ENCODE data around the gene ADSS1.
"Not testable (repeated sequence)": the region's sequence is repeated elsewhere in the genome, so short reads cannot be mapped to it uniquely, and the experiment has no call there.

The ADSS1 gene

DNA sequence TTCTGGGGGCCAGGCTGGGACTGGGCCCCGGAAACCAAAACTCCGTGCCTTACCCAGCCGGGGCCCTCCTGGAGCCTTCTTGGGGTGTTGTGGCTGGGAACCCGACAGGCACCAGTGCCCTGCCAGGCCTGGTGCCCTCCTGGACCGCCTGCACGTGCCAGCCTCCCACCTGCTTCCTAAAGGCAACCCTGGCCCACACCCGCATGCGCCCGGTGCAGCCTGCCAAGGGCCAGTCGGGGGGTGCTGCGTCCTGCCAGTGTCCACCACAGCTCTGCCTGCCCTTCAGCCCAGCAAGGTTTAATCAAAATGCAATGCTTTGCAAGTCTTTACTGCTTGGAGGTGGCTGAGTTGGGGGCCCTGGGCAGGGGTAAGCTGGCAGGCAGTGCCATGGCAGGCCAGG, 5.2 kb upstream of the ADSS1 start:
- DNase-seq = no peak

GRCh38 chr14:104719343-104719742, 4.7 kb upstream of the ADSS1 start:
- no peak for DNase-seq

DNA sequence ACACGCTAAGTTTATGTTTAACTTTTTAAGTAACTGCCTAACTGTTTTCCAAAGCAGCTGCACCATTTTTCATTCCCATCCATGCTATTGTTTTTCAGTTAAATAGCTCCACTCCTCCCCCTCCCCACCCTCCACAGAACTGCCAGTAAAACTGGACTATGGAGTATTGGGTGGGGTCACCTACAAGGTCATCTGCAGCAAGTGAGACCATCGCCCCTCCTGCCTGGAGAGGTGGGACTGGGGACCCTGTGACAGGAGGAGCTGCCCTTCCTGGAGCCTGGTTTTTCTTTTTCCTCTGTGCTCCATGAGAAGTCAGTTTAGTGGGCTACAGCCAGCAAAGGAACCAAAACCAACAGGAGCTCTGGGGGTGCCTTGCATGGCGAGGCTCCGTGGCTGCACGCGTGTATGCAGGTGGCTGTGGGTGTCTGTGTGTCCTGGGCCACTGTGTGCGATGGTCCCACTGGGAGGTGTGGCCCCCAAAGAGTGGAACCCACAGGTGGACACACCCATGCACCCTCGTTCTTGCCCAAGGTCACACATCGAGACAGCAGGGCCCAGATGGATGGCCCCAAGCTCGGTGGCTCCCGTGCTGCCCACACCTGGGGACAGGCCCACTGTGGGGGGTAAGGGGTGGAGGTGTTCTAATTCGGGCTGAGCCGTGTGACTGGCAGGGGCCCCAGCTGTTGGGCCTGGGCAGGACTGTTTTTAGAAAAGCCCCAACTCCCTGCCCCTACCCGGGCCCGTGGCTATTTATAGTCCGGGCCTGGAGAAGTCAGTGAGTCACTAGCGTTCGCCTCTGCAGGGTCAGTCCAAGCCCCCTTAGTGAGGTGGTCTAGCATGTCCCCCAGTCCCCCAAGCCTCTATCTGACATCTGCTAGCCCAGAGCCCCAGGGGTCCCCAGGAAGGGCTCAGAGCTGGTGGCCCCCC, 2.3 kb upstream of the ADSS1 start:
- DNase-seq = no peak

GRCh38 chr14:104722938-104723650, 935 bp upstream of the ADSS1 start:
- peak in 1 of 2 donors; percentile 36 for DNase-seq

DNA sequence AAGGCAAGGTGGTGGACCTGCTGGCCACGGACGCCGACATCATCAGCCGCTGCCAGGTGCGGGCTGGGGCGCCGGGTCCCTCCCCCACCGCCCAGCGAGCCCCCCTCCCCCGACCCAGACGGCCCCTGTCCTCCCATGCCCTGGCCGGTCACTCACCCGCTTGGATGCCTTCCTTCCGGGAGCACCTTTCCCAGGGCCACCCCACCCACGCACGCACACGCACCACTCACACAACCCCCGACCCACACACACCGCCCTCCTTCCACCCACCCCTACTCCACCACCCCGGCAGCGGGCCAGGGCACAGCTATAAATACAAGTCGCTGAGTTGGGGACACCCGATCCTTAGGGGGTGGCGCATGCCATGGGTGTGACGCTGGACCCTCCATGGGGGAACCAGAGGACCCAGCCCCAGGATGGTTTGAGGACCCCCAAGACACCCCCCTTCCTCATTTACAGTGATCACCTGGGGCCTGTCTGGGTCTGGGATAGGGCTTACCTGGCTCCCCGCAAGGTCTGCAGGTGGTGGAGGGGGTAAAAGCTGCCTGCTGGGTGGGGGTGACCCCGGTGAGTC, 465 bp downstream of the ADSS1 start:
- peak in 1 of 2 donors; percentile 39 for DNase-seq

GRCh38 chr14:104724981-104725771, 1.1 kb downstream of the ADSS1 start:
- DNase-seq = no peak

DNA sequence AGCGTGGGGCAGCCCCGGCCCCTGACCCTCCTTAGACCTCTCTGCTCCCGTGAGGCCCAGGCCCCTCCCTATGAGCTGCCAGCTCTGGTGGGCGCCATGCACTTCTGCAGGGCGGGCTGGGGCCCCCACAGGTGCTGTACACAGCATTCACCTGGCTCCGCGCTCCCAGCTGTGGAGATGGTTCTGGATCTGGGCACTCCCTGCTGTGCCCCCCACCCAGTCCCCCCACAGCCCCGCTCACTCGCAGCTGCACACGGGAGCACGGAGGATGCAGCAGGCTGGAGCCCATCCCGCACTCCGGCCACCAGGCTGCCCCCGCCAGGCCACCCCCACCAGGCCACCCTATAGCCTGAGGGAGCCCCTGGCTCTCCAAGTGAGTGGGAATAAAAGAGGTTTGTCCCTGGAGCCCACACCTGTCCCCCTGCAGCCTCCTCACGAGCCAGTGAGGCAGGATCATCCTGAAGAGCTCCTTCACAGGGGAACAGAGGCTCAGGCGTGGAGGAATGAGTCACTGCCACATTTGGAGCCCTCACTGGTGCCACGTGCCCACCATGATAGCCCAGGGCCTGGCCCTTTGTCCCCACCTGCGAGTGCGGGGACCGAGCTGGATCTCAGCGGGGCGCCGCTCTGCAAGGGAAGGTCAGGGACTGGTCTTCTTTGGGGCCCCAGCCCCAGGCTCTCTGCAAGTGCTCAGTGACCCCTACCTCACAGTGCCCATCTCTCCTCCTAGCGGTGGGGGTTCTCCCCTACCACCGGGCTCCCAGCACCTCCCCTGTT, 1.9 kb downstream of the ADSS1 start:
- DNase-seq = no peak

- DNase-seq = no peak
Measured at GRCh38 chr14:104726600-104727451, 2.8 kb downstream of the ADSS1 start.

DNA sequence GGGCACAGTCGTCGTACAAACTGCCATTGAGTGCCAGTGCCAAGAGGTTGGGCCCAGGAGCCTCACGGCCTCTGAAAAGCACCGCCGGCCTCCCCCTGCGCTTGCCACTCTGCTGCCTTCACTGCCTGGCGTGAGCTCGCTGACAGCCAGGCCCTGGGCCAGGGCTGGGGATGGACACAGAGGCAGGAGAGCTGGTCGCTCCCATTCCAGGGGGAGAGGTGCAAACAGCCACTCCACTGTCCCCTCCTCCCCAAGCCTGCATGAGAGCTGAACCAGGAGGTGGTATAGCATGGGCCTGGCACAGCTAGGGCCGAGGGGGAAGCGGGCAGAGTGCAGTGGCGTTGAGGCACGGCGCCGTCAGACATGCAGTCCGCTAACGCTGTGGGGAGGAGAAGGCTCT, 4.6 kb downstream of the ADSS1 start:
- DNase-seq = no peak

DNA sequence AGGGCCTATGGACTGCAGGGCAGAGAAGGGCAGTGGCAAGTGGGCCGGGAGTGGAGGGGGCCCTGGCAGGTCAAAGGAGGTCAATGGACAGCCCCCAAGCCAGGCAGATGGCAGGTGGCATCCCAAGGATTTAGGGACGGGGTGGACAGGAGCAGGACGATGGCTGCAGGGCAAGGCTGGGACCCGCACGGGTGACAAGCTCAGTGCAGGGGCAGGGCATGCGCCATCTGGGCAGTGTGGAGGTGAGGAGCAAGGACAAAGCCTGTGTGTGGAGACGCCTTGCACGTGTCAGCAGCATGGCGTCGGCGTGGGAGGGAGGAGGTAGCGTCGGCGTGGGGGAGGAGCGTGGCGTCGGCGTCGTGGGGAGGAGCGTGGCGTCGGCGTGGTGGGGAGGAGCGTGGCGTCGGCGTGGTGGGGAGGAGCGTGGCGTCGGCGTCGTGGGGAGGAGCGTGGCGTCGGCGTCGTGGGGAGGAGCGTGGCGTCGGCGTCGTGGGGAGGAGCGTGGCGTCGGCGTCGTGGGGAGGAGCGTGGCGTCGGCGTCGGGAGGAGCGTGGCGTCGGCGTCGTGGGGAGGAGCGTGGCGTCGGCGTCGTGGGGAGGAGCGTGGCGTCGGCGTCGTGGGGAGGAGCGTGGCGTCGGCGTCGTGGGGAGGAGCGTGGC, 5.3 kb downstream of the ADSS1 start:
- not testable (repeated sequence) for DNase-seq

- DNase-seq = no peak
Measured at GRCh38 chr14:104729835-104730181, 5.8 kb downstream of the ADSS1 start.

- no peak for DNase-seq
Measured at GRCh38 chr14:104730487-104730886, 6.5 kb downstream of the ADSS1 start.

DNA sequence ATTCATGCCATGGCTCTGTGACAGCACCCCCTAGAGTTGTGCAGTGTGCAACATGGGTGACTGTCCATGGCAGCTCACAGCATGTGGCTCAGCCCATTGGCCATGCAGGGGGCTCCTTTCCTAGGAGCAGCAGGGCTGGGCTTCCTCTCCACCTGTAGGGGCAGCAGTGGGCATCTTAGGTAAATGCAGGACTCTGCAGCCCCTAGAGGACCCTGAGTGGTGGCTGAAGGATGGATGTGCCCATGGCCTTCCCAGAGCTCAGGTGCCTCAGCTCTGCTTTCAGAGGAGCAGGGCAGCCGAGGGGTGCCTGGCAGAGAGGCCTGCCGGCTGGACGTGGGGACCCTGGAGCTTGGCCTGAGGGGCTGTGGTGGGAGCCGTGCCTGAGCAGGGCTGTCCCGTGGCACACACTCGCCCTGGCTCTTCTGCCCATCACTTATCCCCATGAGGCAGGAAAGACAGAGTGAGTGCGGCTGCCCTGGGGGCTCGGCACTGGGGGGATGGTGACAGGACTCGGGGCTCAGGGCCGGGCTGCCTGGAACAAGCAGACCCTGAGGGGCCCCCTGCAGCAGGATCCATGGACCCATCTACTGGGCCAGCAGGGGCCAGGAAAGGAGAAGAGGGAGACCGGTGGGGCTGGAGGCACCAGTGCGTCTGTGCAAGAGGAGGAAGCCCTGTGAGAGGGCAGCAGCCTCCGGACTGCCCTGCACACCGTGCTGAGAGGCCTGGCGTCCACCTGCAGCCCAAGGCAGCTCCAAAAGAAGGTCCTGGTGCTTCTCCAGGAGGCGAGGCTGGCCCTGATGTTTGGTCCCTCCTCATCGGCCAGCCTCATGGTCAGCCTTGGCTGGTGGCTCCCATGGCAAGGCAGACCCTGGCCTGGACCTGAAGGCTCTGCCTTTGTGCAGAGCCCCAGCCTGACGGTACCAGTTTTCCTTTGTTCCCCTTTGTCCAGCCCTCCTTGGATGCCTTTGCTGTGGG, 7.6 kb downstream of the ADSS1 start:
- DNase-seq = no peak

- DNase-seq = no peak
Measured at GRCh38 chr14:104732355-104732804, 8.4 kb downstream of the ADSS1 start.

DNA sequence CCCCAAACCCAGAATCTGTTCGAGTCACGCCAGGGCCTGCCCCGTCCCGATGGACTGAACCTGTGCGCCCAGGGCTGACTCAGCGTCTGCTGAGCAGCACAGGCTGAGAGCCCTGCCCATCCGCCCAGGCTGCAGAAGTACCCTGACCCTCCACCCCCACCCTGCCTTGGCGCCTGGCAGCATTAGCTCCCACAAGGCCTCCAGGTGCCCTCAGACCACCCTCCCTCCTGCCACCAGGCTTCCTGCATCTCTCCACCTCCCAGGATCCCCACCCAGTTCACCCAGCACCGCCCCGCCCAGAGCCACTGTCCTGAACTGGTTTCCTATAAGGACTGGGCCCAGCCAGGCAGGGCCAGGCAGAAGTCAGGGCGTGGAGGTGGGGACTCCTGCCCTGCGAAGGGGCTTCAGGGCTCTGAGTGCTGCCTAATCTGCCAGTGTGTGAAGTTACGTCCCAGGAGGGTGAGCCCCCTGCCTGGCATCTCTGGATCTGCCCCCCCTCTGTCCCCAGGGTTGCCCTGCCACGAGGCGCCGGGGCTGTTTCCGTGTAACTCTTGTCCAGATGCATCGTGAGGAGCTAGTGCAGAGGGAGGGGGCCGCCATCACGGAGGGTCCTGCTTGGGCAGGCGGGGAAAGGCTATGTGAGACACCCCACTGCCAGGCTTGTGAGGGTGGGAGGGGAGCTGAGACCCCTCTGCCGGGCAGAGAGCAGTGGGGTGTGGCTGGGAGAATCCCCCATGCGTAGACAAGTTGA, 9.1 kb downstream of the ADSS1 start:
- DNase-seq = no peak

DNA sequence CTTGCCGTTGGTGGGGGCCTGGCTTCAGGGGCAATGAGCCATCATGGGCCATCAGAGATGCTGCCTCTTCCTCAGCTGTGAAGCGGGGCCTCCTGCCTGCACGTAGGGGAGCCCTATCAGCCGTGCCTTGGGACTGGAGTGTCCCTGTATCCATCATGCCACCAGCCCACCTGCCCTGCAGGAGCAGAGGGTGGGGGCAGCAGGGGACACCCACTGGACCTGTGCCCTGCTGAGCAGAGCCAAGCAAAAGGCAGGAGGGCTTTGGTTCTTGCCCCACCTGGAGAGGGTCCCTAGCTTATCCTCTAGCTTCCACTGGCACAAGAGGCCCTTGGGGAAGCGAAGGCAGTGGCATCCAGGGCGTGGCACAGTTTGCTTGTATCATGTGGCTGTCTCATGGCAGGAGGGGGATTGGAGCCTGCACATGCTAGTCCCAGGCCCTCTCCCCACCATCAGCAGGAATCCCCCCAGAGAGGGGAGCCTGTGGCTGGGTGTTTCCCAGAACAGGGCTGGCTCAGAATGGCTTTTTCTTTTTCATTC, 10.1 kb downstream of the ADSS1 start:
- DNase-seq = no peak

- no peak for DNase-seq
Measured at GRCh38 chr14:104734601-104734990, 10.6 kb downstream of the ADSS1 start.

All from bone marrow (tissue), 2 donors.